KMS-11 (cell line): ENCODE data around the gene RENBP.
"Not testable (repeated sequence)": the region's sequence is repeated elsewhere in the genome, so short reads cannot be mapped to it uniquely, and the experiment has no call there.

Experiments used
- H2AFZ ChIP-seq: fragments of 200-600 bp; sonication (generic); 2 replicates; pipeline ENCODE4 v1.6.1; 2016; ENCODE audit warnings: antibody characterized with exemption, mixed run types, low read depth
- H3K27ac ChIP-seq: fragments of 200-600 bp; sonication (generic); 2 replicates; pipeline ENCODE4 v1.6.1; 2016; ENCODE audit warnings: mild to moderate bottlenecking, mixed run types
- H3K27me3 ChIP-seq: fragments of 200-600 bp; sonication (generic); 2 replicates; pipeline ENCODE4 v1.6.1; 2017; ENCODE audit warnings: mild to moderate bottlenecking, low read depth, mixed run types, moderate library complexity; ENCODE audit not compliant: insufficient read depth
- H3K36me3 ChIP-seq: fragments of 200-600 bp; sonication (generic); 2 replicates; pipeline ENCODE4 v1.6.1; 2017; ENCODE audit warnings: mild to moderate bottlenecking, mixed run types; ENCODE audit not compliant: insufficient read depth
- H3K4me1 ChIP-seq: fragments of 200-600 bp; sonication (generic); 2 replicates; pipeline ENCODE4 v1.6.1; 2016; ENCODE audit warnings: mild to moderate bottlenecking, low read depth, mixed run types; ENCODE audit not compliant: poor library complexity, severe bottlenecking
- H3K4me2 ChIP-seq: fragments of 200-600 bp; sonication (generic); 2 replicates; pipeline ENCODE4 v1.7.0; 2016; ENCODE audit warnings: mild to moderate bottlenecking, mixed run types
- H3K4me3 ChIP-seq: fragments of 200-600 bp; sonication (generic); IDR thresholded peaks from 2 replicates; pipeline ENCODE4 v1.6.1; 2017; ENCODE audit warnings: low read depth, low read length, mixed read lengths; ENCODE audit not compliant: insufficient read depth
- H3K79me2 ChIP-seq: fragments of 200-600 bp; sonication (generic); 2 replicates; pipeline ENCODE4 v1.6.1; 2016; ENCODE audit warnings: low read depth, mixed run types; ENCODE audit not compliant: insufficient read depth
- H3K9ac ChIP-seq: fragments of 200-600 bp; sonication (generic); 2 replicates; pipeline ENCODE4 v1.6.1; 2016; ENCODE audit warnings: mild to moderate bottlenecking, mixed run types
- H4K20me1 ChIP-seq: fragments of 200-600 bp; sonication (generic); 2 replicates; pipeline ENCODE4 v1.6.1; 2016; ENCODE audit warnings: mild to moderate bottlenecking, mixed run types; ENCODE audit not compliant: insufficient read depth
- TF ChIP-seq, protein P1 (sequence below): fragments of 200-600 bp; sonication (generic); conservative IDR thresholded peaks from 2 replicates; pipeline ENCODE4 v1.6.1; 2017; ENCODE audit warnings: low read depth, mild to moderate bottlenecking, antibody characterized with exemption, low read length, moderate library complexity, mixed read lengths

RENBP gene

DNA sequence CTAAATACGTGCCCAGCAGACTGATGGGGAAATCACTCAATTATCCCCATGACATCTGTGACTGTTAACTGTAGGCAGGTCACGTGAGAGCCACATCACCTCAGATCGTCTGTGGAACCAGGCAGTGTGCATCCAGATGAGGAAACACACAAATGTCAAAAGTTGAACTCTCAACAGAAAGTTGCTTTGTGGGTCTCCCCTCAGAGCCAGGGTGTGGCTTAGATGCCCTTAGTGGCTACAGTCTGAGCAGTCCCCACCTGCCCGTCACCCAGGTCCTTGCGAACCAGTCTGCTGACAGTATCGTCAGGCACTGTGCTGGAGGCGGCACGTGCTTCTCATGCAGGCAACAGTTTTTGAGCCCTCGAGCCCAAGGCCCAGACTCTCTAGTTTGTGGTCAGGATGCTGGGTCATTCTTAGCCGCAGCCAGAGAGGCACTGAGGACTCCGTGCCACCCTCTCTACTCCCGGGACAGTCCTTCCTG is 38.9 kb upstream of the RENBP start:
- Histone ChIP-seq H3K4me2 (peak overlapping the region; percentile 27; the same call in 1 of the 2 replicates), H3K9ac (no peak overlapping the region; the same call in 1 of the 2 replicates), H3K27ac (peak overlapping the region; percentile 100; the same call in 1 of the 2 replicates), H3K79me2 (no peaks in the 10 kb centered on the region), H4K20me1 (no peaks in the 10 kb centered on the region), H3K4me1 (peaks cover 75% of the 10 kb centered on the region), H3K36me3 (no peaks in the 10 kb centered on the region), H3K4me3 (no peak overlapping the region), H2AFZ (no peak overlapping the region), H3K27me3 (no peaks in the 10 kb centered on the region)
- TF ChIP-seq, protein P1, sequence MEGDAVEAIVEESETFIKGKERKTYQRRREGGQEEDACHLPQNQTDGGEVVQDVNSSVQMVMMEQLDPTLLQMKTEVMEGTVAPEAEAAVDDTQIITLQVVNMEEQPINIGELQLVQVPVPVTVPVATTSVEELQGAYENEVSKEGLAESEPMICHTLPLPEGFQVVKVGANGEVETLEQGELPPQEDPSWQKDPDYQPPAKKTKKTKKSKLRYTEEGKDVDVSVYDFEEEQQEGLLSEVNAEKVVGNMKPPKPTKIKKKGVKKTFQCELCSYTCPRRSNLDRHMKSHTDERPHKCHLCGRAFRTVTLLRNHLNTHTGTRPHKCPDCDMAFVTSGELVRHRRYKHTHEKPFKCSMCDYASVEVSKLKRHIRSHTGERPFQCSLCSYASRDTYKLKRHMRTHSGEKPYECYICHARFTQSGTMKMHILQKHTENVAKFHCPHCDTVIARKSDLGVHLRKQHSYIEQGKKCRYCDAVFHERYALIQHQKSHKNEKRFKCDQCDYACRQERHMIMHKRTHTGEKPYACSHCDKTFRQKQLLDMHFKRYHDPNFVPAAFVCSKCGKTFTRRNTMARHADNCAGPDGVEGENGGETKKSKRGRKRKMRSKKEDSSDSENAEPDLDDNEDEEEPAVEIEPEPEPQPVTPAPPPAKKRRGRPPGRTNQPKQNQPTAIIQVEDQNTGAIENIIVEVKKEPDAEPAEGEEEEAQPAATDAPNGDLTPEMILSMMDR: no peak

DNA sequence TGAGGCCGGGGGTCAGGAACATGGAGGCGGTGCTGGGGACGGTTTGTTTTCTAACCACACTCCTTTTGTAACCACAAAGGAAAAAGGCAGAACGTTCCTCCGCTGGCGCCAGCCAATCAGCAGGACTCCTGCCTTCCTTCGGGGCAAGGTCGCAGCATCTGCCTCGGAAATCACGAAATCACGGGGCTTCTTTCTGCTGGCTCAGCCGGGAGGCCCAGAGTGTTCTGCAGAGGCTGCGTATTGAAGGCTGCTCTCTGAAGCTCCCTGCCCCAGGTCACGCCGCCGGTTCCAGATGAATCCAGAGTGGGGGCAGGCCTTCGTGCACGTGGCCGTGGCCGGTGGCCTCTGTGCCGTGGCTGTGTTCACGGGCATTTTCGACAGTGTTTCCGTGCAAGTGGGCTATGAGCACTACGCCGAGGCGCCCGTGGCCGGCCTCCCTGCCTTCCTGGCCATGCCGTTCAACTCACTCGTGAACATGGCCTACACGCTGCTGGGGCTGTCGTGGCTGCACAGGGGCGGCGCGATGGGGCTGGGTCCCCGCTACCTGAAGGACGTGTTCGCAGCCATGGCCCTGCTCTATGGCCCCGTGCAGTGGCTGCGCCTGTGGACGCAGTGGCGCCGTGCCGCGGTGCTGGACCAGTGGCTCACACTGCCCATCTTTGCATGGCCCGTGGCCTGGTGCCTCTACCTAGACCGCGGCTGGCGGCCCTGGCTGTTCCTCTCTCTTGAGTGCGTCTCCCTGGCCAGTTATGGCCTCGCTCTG is 37.5 kb upstream of the RENBP start:
- TF ChIP-seq, protein P1: no peak
- no peak overlapping the region; the same call in 1 of the 2 replicates for H3K9ac ChIP-seq
- H3K4me3 ChIP-seq: no peak overlapping the region
- H3K36me3 ChIP-seq: no peaks in the 10 kb centered on the region
- H2AFZ ChIP-seq: no peak overlapping the region
- H3K79me2 ChIP-seq: no peaks in the 10 kb centered on the region
- peak overlapping the region; percentile 100 for H3K27ac ChIP-seq
- no peaks in the 10 kb centered on the region for H4K20me1 ChIP-seq
- peaks cover 65% of the 10 kb centered on the region for H3K4me1 ChIP-seq
- H3K4me2 ChIP-seq: no peak overlapping the region; the same call in 1 of the 2 replicates
- H3K27me3 ChIP-seq: no peaks in the 10 kb centered on the region

DNA sequence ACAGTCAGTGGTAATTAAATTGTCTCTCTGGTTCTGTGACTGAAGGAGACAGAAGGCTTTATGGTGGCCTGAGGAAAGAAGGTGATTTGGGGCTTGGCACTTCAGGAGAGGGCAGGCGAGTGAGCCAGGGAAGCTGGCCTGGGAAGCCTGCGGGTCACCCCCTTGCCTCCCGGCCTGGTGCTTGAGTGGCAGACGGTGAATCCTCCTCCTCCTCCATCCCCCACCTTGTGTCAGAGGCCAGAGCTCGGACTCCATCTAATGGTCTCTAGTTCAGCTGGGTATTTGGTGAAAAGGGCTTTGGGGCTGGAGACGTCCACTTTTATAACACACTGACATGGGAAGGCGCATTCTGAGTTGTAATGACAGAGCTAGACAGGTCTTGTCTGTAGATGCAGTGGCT is 36.8 kb upstream of the RENBP start:
- H2AFZ ChIP-seq: no peak overlapping the region
- no peaks in the 10 kb centered on the region for H3K79me2 ChIP-seq
- H3K27ac ChIP-seq: peak overlapping the region; percentile 100
- H3K36me3 ChIP-seq: no peaks in the 10 kb centered on the region
- H4K20me1 ChIP-seq: no peaks in the 10 kb centered on the region
- peaks cover 60% of the 10 kb centered on the region for H3K4me1 ChIP-seq
- no peaks in the 10 kb centered on the region for H3K27me3 ChIP-seq
- H3K4me2 ChIP-seq: peak overlapping the region; percentile 41; the same call in 1 of the 2 replicates
- no peak overlapping the region for H3K4me3 ChIP-seq
- peak overlapping the region; percentile 49; the same call in 1 of the 2 replicates for H3K9ac ChIP-seq
- TF ChIP-seq, protein P1: no peak

DNA sequence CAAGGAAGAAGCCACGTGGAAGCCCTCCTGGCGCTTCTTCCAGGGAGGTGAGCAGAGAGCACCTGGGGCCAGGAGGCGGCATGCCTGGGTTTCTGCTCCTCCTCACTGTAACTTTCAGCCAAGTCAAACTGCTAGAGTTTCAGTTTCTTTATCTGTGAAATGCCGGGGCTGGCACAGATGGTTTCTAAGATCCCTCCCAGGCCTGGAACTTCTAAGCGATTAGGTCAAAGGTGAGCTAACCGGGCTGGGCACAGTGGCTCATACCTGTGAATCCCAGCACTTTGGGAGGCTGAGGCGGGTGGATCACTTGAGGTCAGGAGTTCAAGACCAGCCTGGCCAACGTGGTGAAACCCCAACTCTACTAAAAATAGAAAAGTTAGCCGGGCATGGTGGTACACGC is 36.0 kb upstream of the RENBP start:
- not testable (repeated sequence) for H4K20me1 ChIP-seq
- H3K27ac ChIP-seq: peak overlapping the region; percentile 100

More for the DNA sequence above, 36.0 kb upstream of the RENBP start:
- H3K36me3 ChIP-seq, H3K79me2 ChIP-seq, H3K4me3 ChIP-seq, H3K27me3 ChIP-seq, H2AFZ ChIP-seq: not testable (repeated sequence)
- peaks cover 61% of the 10 kb centered on the region for H3K4me1 ChIP-seq
- H3K9ac ChIP-seq: peak overlapping the region; percentile 49; the same call in 1 of the 2 replicates
- peak overlapping the region; percentile 41; the same call in 1 of the 2 replicates for H3K4me2 ChIP-seq
